MCF 10A (cell line): ENCODE data around the gene APEH. TPM values are rescaled to one million over a fixed set of nuclear protein-coding genes. Genes with fewer than 3 reads are reported as not detected.
A peak's percentile ranks its signal among the peaks of the same experiment; 100 is the strongest.

Experiments used
- BruUV-seq: library from RNA; stranded (reverse); fragments of 400-500 nt; replicated peaks from 2 replicates; lab custom pipeline; 2021; lab: Mats Ljungman, UMichigan
- CTCF ChIA-PET: fragments of 300-600 bp; sonication (Branson Sonifier 250); formaldehyde crosslinking; extraction: SDS; loops from one replicate; lab custom pipeline; 2021; ENCODE audit warnings: antibody characterized with exemption, inconsistent platforms; lab: Yijun Ruan, JAX
- POLR2A ChIA-PET: fragments of 300-600, 350-650 bp; sonication (Branson Sonifier 250); formaldehyde crosslinking; extraction: SDS; loops from one replicate; lab custom pipeline; 2020; ENCODE audit warnings: antibody characterized with exemption, inconsistent platforms; lab: Yijun Ruan, JAX
- DNase-seq: peaks from one replicate; pipeline ENCODE4 v3.0.0-alpha.2; 2018; ENCODE audit not compliant: unreplicated experiment
- H3K27ac Mint-ChIP-seq: one replicate; pipeline ENCODE4 v1.8.0; 2022; ENCODE audit warnings: mild to moderate bottlenecking, low read depth, mixed read lengths; ENCODE audit not compliant: unreplicated experiment
- H3K27me3 Mint-ChIP-seq: one replicate; pipeline ENCODE4 v1.8.0; 2022; ENCODE audit warnings: mixed read lengths; ENCODE audit not compliant: insufficient read depth, unreplicated experiment
- H3K36me3 Mint-ChIP-seq: one replicate; pipeline ENCODE4 v1.8.0; 2022; ENCODE audit warnings: mild to moderate bottlenecking, moderate library complexity, mixed read lengths; ENCODE audit not compliant: insufficient read depth, unreplicated experiment
- H3K4me1 Mint-ChIP-seq: one replicate; pipeline ENCODE4 v1.8.0; 2022; ENCODE audit warnings: mixed read lengths; ENCODE audit not compliant: insufficient read depth, unreplicated experiment
- H3K4me3 Mint-ChIP-seq: one replicate; pipeline ENCODE4 v1.8.0; 2022; ENCODE audit warnings: mild to moderate bottlenecking, moderate library complexity, mixed read lengths; ENCODE audit not compliant: unreplicated experiment
- H3K9me3 Mint-ChIP-seq: one replicate; pipeline ENCODE4 v1.8.0; 2022; ENCODE audit warnings: mixed read lengths; ENCODE audit not compliant: unreplicated experiment
- intact Hi-C: fragments of 100-400 bp; cut with micrococcal nuclease; formaldehyde crosslinking; loops from 2 replicates; pipeline ENCODE4 v1.14.1; 2022
- total RNA-seq: library from RNA; stranded (reverse); gene quantifications from 2 replicates; pipeline ENCODE4 v1.2.3, GENCODE V29; 2022
- TF ChIP-seq, protein P1 (sequence below): fragments of 200-600 bp; IDR thresholded peaks from one replicate; pipeline ENCODE4 v1.8.0; 2022; ENCODE audit warnings: antibody characterized with exemption, mild to moderate bottlenecking; ENCODE audit not compliant: unreplicated experiment

Gene APEH
- total RNA-seq, 1 experiment from 2014 or later: 127 TPM

DNA sequence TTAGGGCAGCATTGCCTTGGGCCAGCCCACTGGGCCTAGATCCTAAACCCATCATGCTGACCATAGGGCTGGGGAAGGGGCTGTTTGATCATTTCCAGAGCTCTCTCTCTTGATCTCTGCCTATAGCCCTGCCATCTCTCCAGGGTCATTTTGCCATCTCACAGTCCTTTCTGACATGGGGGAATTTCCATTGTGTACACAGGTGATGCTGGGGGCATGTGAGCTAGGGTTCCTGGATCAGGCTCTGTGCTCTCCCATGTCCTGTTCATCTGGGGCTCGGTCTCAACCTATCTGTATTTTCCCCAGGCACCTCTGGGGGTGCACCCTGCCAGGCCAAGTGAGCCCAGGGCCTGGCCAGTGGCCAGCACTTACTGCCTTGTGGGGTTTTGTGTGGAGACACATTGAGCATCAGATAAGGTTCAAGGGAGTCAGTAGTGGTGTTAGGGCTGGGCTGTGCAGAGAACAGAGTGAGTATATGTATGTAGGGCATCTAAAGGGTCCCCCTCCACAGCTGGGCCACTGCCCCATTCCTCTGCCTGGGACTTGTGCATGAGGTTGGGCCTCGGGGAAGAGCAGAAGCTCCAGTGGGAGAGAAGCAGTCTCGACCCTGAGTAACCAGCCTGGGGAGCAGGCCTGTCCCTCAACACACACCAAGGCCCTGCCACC is 25.7 kb upstream of the APEH start:
- no TSS peak for BruUV-seq
- Mint-ChIP-seq H3K4me1 (no peaks in the 10 kb centered on the region), H3K4me3 (no peak overlapping the region), H3K36me3 (no peaks in the 10 kb centered on the region), H3K27me3 (no peaks in the 10 kb centered on the region), H3K9me3 (no peaks in the 10 kb centered on the region), H3K27ac (no peak overlapping the region)
- TF ChIP-seq, protein P1, sequence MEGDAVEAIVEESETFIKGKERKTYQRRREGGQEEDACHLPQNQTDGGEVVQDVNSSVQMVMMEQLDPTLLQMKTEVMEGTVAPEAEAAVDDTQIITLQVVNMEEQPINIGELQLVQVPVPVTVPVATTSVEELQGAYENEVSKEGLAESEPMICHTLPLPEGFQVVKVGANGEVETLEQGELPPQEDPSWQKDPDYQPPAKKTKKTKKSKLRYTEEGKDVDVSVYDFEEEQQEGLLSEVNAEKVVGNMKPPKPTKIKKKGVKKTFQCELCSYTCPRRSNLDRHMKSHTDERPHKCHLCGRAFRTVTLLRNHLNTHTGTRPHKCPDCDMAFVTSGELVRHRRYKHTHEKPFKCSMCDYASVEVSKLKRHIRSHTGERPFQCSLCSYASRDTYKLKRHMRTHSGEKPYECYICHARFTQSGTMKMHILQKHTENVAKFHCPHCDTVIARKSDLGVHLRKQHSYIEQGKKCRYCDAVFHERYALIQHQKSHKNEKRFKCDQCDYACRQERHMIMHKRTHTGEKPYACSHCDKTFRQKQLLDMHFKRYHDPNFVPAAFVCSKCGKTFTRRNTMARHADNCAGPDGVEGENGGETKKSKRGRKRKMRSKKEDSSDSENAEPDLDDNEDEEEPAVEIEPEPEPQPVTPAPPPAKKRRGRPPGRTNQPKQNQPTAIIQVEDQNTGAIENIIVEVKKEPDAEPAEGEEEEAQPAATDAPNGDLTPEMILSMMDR: no peak
- DNase-seq: no peak
- POLR2A ChIA-PET: no interaction called here
- CTCF ChIA-PET: no interaction called here
- intact Hi-C loops: no loop called here

DNA sequence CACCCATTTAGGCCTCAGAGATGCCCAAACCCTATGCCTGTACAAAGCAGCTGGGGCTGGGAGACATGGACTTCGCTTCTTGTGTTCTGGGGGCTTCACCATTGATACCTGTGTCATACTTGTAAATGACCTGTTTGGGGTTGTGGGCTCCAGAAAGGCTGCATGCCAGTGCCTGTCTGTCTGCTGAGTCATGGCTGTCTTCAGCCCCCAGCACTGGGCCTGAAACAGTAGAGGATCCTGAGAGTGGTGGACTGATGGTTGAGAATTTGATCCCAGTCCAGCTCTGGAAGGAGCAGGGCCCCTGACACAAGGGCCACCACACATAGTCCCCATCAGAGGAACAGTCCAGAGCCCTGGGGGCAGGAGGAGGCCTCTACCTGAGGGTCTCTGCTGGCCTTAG is 24.6 kb upstream of the APEH start:
- no peaks in the 10 kb centered on the region for H3K4me1 Mint-ChIP-seq
- intact Hi-C loops: no loop called here
- H3K36me3 Mint-ChIP-seq: no peaks in the 10 kb centered on the region
- CTCF ChIA-PET: no interaction called here
- H3K27me3 Mint-ChIP-seq: no peaks in the 10 kb centered on the region
- no peaks in the 10 kb centered on the region for H3K9me3 Mint-ChIP-seq
- BruUV-seq: no TSS peak
- POLR2A ChIA-PET: no interaction called here
- TF ChIP-seq, protein P1: no peak
- DNase-seq: peak; percentile 13
- no peak overlapping the region for H3K4me3 Mint-ChIP-seq
- H3K27ac Mint-ChIP-seq: no peak overlapping the region

DNA sequence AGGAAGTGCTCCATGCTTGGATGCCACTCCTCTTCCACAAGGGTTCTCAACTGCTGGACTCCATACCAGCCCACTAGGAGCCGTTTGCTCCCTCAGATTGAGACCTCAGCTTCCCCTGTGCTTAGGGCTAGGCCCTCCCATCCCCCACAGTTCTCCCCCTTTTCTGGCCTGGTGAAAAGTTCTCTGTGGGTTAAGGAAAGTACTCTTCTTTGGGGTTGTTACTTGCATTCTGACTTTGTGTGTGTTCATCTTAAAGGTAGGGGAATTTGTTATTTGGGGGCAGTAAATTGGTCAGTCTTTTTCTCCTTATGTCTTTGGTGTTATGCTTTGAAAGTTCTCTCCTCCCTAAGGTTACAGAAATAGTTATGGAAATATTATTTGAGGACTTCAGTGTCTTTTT is 24.0 kb upstream of the APEH start:
- H3K27ac Mint-ChIP-seq: no peak overlapping the region
- POLR2A ChIA-PET: no interaction called here
- no peaks in the 10 kb centered on the region for H3K36me3 Mint-ChIP-seq
- H3K4me3 Mint-ChIP-seq: no peak overlapping the region
- intact Hi-C loops: no loop called here
- CTCF ChIA-PET: no interaction called here
- no peaks in the 10 kb centered on the region for H3K9me3 Mint-ChIP-seq
- DNase-seq: no peak
- no TSS peak for BruUV-seq
- TF ChIP-seq, protein P1: no peak
- no peaks in the 10 kb centered on the region for H3K27me3 Mint-ChIP-seq
- H3K4me1 Mint-ChIP-seq: no peaks in the 10 kb centered on the region

DNA sequence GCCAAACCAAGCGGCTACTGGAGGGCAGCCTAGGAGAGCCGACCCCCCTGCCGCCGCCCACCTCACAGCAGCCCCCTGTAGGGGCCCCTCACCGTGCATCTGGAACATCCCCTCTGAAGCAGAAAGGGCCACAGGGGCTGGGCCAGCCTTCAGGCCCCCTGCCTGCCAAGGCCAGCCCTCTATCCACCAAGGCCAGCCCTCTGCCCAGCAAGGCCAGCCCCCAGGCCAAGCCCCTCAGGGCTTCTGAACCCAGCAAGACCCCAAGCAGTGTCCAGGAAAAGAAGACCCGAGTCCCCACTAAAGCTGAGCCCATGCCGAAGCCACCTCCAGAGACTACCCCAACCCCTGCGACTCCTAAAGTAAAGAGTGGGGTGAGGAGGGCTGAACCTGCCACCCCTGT is 23.5 kb upstream of the APEH start:
- intact Hi-C loops: no loop called here
- ChIA-PET POLR2A (no interaction called here), CTCF (interaction anchor here (0.6 kb wide), 1 partner anchor 454 kb away, joined by 3 read pairs; no protein-coding TSS in a partner anchor)
- no TSS peak for BruUV-seq
- Mint-ChIP-seq H3K27me3 (no peaks in the 10 kb centered on the region), H3K4me1 (no peaks in the 10 kb centered on the region), H3K27ac (no peak overlapping the region), H3K36me3 (no peaks in the 10 kb centered on the region), H3K4me3 (no peak overlapping the region), H3K9me3 (no peaks in the 10 kb centered on the region)
- TF ChIP-seq, protein P1: no peak
- no peak for DNase-seq
